KMS-11 (cell line): Measurements from ENCODE around the gene KLRF1.

Experiments
- H2AFZ ChIP-seq: fragments of 200-600 bp; sonication (generic); 2 replicates; pipeline ENCODE4 v1.6.1; 2016; ENCODE audit warnings: antibody characterized with exemption, mixed run types, low read depth
- H3K27ac ChIP-seq: fragments of 200-600 bp; sonication (generic); 2 replicates; pipeline ENCODE4 v1.6.1; 2016; ENCODE audit warnings: mild to moderate bottlenecking, mixed run types
- H3K27me3 ChIP-seq: fragments of 200-600 bp; sonication (generic); 2 replicates; pipeline ENCODE4 v1.6.1; 2017; ENCODE audit warnings: mild to moderate bottlenecking, low read depth, mixed run types, moderate library complexity; ENCODE audit not compliant: insufficient read depth
- H3K36me3 ChIP-seq: fragments of 200-600 bp; sonication (generic); 2 replicates; pipeline ENCODE4 v1.6.1; 2017; ENCODE audit warnings: mild to moderate bottlenecking, mixed run types; ENCODE audit not compliant: insufficient read depth
- H3K4me1 ChIP-seq: fragments of 200-600 bp; sonication (generic); 2 replicates; pipeline ENCODE4 v1.6.1; 2016; ENCODE audit warnings: mild to moderate bottlenecking, low read depth, mixed run types; ENCODE audit not compliant: poor library complexity, severe bottlenecking
- H3K4me2 ChIP-seq: fragments of 200-600 bp; sonication (generic); 2 replicates; pipeline ENCODE4 v1.7.0; 2016; ENCODE audit warnings: mild to moderate bottlenecking, mixed run types
- H3K4me3 ChIP-seq: fragments of 200-600 bp; sonication (generic); IDR thresholded peaks from 2 replicates; pipeline ENCODE4 v1.6.1; 2017; ENCODE audit warnings: low read depth, low read length, mixed read lengths; ENCODE audit not compliant: insufficient read depth
- H3K79me2 ChIP-seq: fragments of 200-600 bp; sonication (generic); 2 replicates; pipeline ENCODE4 v1.6.1; 2016; ENCODE audit warnings: low read depth, mixed run types; ENCODE audit not compliant: insufficient read depth
- H3K9ac ChIP-seq: fragments of 200-600 bp; sonication (generic); 2 replicates; pipeline ENCODE4 v1.6.1; 2016; ENCODE audit warnings: mild to moderate bottlenecking, mixed run types
- H4K20me1 ChIP-seq: fragments of 200-600 bp; sonication (generic); 2 replicates; pipeline ENCODE4 v1.6.1; 2016; ENCODE audit warnings: mild to moderate bottlenecking, mixed run types; ENCODE audit not compliant: insufficient read depth
- TF ChIP-seq, protein P1 (sequence below): fragments of 200-600 bp; sonication (generic); conservative IDR thresholded peaks from 2 replicates; pipeline ENCODE4 v1.6.1; 2017; ENCODE audit warnings: low read depth, mild to moderate bottlenecking, antibody characterized with exemption, low read length, moderate library complexity, mixed read lengths

Gene KLRF1

DNA sequence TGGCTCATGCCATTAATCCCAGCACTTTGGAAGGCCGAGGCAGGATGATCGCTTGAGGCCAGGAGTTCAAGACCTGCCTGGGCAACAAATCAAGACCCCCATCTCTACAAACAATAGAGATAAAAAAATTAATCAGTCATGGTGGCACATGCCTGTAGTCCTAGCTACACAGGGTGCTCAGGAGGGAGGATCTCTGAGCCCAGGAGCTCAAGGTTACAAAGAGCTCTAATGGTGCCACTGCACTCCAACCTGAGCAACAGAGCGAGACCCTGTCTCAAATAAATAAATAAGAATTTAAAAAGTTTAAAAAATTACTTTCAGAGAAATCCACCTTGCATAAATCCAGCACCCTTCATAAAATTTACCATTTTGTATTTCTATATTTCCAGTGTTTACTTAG is 2.2 kb downstream of the KLRF1 start:
- H2AFZ ChIP-seq: no peak overlapping the region
- no peaks in the 10 kb centered on the region for H3K36me3 ChIP-seq
- no peak overlapping the region for H3K4me3 ChIP-seq
- no peak overlapping the region for H3K27ac ChIP-seq
- no peaks in the 10 kb centered on the region for H4K20me1 ChIP-seq
- H3K4me1 ChIP-seq: no peaks in the 10 kb centered on the region
- TF ChIP-seq, protein P1, sequence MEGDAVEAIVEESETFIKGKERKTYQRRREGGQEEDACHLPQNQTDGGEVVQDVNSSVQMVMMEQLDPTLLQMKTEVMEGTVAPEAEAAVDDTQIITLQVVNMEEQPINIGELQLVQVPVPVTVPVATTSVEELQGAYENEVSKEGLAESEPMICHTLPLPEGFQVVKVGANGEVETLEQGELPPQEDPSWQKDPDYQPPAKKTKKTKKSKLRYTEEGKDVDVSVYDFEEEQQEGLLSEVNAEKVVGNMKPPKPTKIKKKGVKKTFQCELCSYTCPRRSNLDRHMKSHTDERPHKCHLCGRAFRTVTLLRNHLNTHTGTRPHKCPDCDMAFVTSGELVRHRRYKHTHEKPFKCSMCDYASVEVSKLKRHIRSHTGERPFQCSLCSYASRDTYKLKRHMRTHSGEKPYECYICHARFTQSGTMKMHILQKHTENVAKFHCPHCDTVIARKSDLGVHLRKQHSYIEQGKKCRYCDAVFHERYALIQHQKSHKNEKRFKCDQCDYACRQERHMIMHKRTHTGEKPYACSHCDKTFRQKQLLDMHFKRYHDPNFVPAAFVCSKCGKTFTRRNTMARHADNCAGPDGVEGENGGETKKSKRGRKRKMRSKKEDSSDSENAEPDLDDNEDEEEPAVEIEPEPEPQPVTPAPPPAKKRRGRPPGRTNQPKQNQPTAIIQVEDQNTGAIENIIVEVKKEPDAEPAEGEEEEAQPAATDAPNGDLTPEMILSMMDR: no peak
- H3K9ac ChIP-seq: no peak overlapping the region
- no peak overlapping the region for H3K4me2 ChIP-seq
- no peaks in the 10 kb centered on the region for H3K79me2 ChIP-seq
- no peaks in the 10 kb centered on the region for H3K27me3 ChIP-seq

DNA sequence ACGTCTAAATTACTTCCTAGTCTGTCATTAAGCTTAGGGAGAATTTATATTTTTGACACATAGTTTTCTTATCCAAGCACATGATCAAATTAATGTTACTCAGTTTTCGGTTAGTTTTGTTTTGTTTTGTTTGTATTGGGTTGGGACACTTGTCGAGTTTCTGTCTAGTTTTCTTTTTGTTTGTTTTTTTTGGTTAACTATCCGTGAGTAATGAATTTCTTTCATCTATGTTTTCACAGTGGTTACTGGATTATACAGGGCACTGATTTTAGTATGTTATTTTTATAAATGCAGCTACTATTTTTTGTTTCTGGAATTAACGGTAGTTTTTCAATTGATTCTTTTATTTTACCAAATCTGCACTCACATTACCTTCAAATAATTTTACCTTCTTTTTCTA is 2.7 kb downstream of the KLRF1 start:
- Histone ChIP-seq H3K4me1 (no peaks in the 10 kb centered on the region), H3K79me2 (no peaks in the 10 kb centered on the region), H4K20me1 (no peaks in the 10 kb centered on the region), H3K9ac (no peak overlapping the region), H3K27ac (no peak overlapping the region), H2AFZ (no peak overlapping the region), H3K36me3 (no peaks in the 10 kb centered on the region), H3K27me3 (no peaks in the 10 kb centered on the region), H3K4me3 (no peak overlapping the region), H3K4me2 (no peak overlapping the region)
- TF ChIP-seq, protein P1: no peak

DNA sequence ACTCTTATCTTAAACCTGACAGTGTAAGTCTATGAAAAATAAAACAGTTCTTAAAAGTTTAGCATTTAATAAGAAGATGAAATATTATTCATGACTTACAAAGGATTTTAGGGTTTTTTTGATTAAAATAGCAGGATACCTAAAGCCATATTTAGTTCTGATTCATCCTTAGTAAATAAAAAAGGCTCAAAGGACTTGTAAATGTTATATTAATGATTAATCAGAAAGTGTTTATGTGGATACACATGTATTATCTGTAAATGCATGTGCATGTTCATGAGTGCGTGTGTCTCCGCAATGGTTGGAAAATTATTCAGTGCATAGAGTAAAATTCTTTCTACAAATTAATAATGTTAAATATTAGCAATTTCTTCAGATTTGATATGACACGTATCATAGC is 4.4 kb downstream of the KLRF1 start:
- H3K9ac ChIP-seq: no peak overlapping the region
- no peaks in the 10 kb centered on the region for H3K27me3 ChIP-seq
- H2AFZ ChIP-seq: no peak overlapping the region
- TF ChIP-seq, protein P1: no peak
- H3K4me2 ChIP-seq: no peak overlapping the region
- no peaks in the 10 kb centered on the region for H3K4me1 ChIP-seq
- H4K20me1 ChIP-seq: no peaks in the 10 kb centered on the region
- H3K79me2 ChIP-seq: no peaks in the 10 kb centered on the region
- no peaks in the 10 kb centered on the region for H3K36me3 ChIP-seq
- no peak overlapping the region for H3K4me3 ChIP-seq
- H3K27ac ChIP-seq: no peak overlapping the region

DNA sequence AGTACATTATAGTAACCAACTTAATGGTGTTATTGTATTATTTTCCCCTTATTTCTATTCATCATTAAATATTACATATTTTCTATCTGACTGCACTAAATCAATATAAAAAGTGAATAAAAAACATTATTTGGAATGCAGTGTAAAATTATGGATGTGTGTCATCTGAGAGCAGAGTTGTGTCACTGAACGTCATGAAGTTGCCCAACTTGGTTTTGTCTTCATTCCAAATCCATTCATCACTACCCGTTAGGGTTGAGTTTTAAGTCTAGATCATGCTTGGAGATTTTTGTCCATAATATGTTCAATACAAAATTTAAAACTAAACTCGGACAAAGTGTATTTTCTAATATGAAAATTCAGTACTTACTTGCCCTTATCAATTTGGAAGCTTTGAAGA is 16.1 kb downstream of the KLRF1 start:
- Histone ChIP-seq H3K27ac (no peak overlapping the region), H2AFZ (no peak overlapping the region), H3K4me2 (no peak overlapping the region), H3K4me3 (no peak overlapping the region), H3K4me1 (no peaks in the 10 kb centered on the region), H3K27me3 (no peaks in the 10 kb centered on the region), H3K79me2 (no peaks in the 10 kb centered on the region), H3K36me3 (no peaks in the 10 kb centered on the region), H3K9ac (no peak overlapping the region), H4K20me1 (no peaks in the 10 kb centered on the region)
- TF ChIP-seq, protein P1: no peak

DNA sequence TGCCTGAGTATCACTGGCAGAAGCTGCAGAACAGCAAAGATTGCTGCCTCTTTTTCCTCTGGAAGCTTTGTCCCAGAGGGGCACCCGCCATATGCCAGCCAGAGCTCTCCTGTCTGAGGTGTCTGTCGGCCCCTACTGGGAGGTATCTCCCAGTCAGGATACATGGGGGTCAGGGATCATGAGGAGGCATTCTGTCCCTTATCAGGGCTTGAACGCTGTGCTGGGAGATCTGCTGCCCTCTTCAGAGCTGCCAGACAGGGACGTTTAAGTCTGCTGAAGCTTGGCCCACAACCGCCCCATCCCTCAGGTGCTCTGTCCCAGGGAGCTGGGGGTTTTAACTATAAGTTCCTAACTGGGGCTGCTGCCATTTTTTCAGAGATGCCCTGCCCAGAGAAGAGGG is 21.6 kb downstream of the KLRF1 start:
- H3K9ac ChIP-seq: no peak overlapping the region
- H3K79me2 ChIP-seq: no peaks in the 10 kb centered on the region
- H3K36me3 ChIP-seq: no peaks in the 10 kb centered on the region
- H2AFZ ChIP-seq: no peak overlapping the region
- H4K20me1 ChIP-seq: no peaks in the 10 kb centered on the region
- no peaks in the 10 kb centered on the region for H3K4me1 ChIP-seq
- H3K4me3 ChIP-seq: no peak overlapping the region
- no peak overlapping the region for H3K27ac ChIP-seq
- no peaks in the 10 kb centered on the region for H3K27me3 ChIP-seq
- no peak overlapping the region for H3K4me2 ChIP-seq
- TF ChIP-seq, protein P1: no peak
